Spleen (tissue), 7 donors: Measurements from ENCODE around the gene POU2F3.

Experiments used
- POLR2A ChIP-seq, 3 donors: fragments of 450-650 bp; IDR thresholded peaks; one replicate each; pipeline ENCODE4 v1.5.1; 2017; ENCODE audit warnings: antibody characterized with exemption in 3 of 3, mild to moderate bottlenecking in 1 of 3
- TF ChIP-seq, protein P1 (sequence below), 11 experiments: fragments of 200-600 bp in 7 of 11; fragments of 450-650 bp in 4 of 11; sonication (generic) in 4 of 11; IDR thresholded peaks in 8 of 11; conservative IDR thresholded peaks in 3 of 11; 1 replicate in 7 of 11; 2 replicates in 4 of 11; pipeline versions ENCODE4 v1.4.0 to v1.8.0; 2016 to 2021; ENCODE audit warnings: antibody characterized with exemption in 11 of 11, inconsistent platforms in 4 of 11, mild to moderate bottlenecking in 1 of 11
- donor health status: DM: no; HTN: no; CAD: no; lungs with moderate emphysema.
- donor health status: DM: no; HTN: no; CAD: no.
- donor health status: DM: no; HTN: no; CAD: no.

DNA sequence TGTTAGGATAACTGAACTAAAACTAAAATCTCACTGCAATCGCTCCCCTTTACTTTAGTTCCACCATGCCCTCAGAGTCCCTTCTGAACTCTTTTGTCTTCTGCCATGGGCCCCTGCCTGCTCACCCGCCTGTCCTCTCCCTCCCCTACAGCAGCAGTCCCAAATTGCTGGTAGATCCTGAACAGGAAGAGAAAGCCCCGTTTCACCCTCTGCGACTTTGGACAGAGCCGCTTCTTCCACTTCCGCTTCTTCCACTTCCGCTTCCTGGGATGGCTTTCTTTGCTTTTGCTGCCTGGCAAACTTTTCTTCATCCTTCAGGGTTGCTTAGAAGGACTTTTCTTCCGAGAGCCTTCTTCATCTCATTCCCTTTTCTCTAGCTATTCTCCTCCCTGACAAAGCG lies 49.5 kb downstream of the POU2F3 start:
- TF ChIP-seq, protein P1, sequence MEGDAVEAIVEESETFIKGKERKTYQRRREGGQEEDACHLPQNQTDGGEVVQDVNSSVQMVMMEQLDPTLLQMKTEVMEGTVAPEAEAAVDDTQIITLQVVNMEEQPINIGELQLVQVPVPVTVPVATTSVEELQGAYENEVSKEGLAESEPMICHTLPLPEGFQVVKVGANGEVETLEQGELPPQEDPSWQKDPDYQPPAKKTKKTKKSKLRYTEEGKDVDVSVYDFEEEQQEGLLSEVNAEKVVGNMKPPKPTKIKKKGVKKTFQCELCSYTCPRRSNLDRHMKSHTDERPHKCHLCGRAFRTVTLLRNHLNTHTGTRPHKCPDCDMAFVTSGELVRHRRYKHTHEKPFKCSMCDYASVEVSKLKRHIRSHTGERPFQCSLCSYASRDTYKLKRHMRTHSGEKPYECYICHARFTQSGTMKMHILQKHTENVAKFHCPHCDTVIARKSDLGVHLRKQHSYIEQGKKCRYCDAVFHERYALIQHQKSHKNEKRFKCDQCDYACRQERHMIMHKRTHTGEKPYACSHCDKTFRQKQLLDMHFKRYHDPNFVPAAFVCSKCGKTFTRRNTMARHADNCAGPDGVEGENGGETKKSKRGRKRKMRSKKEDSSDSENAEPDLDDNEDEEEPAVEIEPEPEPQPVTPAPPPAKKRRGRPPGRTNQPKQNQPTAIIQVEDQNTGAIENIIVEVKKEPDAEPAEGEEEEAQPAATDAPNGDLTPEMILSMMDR (IDR thresholded peaks at IDR 0.05 in 8 of 11, conservative IDR thresholded peaks at IDR 0.05 in 3 of 11) = no peak
- TF ChIP-seq POLR2A (IDR thresholded peaks at IDR 0.05) = no peak
